Measurements from ENCODE around the gene NCL.

The NCL gene

DNA sequence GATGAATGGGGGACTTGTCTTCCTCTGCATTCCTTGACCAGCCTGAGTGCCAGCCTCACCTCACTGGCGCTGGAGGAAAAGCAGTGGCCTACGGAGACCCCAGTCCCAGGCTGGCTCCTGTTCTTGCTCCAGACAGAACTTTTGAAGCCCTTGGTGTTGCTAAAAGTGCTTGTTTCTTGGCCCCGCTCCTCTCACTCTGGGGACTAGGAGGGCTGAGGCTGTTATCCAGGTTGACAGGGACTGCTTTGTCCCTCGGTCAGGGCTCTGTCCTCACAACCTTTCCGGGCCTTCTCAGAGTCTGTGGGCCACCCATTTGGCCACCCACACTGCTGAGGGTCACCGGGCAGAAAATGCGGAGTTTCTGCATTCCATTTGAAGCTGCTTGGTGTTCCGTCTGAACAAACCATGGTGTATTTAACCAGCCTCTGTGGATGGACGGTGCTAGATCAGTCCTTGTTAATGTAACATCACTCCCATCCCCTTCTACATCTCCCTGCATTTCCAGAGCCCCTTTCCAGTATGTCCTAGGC lies 43.2 kb downstream of the NCL start:
- H3K27ac ChIP-seq = no peak overlapping the region
- TF ChIP-seq CTCF (IDR thresholded peaks at IDR 0.05) (no peak), ZFX (IDR thresholded peaks at IDR 0.05; ENCODE audit: borderline replicate concordance) (no peak)

DNA sequence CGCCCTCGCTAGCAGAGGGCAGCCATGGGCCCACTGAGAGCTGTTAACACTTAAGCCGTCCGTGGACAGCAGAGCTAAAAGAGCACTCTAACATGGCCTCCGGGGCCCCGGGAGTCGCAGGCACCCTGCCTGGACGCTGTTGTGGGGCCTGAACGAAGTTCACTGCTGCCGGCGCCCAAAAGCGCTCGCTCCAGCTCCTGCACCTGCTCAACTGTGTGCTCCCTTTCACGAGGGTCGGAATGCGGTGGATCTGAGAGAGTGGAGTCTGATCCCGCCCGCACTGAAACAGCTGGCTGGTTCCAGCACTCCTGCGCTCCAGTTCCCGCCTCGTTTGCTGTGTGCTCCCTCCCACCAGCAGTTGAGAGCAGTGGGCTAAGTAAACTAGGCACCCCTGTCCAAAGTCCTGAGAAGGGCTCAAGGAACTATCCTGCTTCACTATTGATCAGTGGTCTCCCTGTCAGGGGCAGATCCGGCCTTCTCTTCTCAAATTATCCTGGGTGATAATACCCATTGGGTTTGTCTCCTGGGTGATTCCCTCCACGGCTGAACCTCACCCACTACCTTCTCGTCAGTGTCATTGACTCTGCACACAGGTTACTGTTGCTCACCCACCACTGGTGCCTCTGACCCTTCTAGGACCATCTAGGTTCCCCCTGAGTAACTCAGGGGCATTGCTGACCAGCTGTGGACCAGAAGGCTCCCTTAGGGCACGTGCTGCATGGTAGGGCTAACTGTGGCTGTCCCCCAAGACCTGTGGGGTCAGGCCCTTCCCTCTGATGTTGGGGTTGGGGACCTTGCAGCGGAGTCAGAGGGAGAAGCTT lies 45.3 kb downstream of the NCL start:
- no peak overlapping the region for H3K27ac ChIP-seq
- TF ChIP-seq ZFX (IDR thresholded peaks at IDR 0.05; ENCODE audit: borderline replicate concordance) (no peak), CTCF (IDR thresholded peaks at IDR 0.05) (no peak)

DNA sequence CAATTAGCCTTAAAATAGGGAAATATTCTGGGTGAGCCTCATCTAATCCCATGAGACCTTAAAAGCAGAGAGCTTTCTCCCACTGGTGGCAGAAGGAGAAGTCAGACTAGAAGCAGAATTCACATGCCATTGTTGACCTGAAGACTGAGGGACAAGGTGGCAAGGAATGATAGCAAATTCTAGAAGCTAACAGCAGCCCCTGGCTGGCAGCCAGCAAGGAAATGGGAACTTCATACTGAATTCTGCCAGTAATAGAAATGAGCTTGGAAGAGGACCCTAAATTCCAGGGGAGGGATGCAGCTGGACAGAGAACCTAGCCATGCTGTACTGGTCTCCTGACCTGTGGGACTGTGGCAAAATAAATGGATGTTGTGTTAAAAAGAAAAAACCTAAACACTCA lies 49.3 kb downstream of the NCL start:
- TF ChIP-seq CTCF (IDR thresholded peaks at IDR 0.05) (no peak), ZFX (IDR thresholded peaks at IDR 0.05; ENCODE audit: borderline replicate concordance) (no peak)

DNA sequence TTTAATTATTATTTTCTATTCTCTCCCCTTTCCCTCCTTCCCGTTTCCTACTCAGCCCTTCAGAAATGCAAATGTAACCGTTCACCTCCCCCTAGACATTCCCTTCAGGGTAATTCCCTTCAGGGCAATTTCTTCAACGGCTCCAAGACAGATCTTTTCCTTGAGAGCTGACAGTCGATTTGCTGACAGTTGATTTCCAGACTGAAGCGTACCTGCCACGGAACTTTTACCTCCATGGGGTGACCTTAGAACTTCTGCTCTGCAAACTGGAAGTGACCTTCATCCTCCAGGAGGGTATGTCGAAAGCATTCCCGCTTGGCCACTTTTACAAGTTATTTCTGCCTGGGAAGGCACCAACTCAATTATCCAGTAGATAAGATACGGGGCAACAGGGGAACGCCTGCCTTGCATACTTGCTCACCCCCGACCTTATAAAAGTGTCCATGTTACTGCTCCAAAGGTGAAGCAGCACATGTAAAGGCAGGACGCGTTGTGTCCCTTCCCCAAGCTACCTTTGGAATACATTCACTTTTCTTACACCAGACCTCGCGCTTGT lies 50.3 kb downstream of the NCL start:
- H3K27ac ChIP-seq = no peak overlapping the region
- no peak for TF ChIP-seq CTCF (IDR thresholded peaks at IDR 0.05)
- TF ChIP-seq ZFX (IDR thresholded peaks at IDR 0.05; ENCODE audit: borderline replicate concordance) = no peak

More for the DNA sequence above, 49.3 kb downstream of the NCL start:
- H3K27ac ChIP-seq = no peak overlapping the region

- TF ChIP-seq CTCF (IDR thresholded peaks at IDR 0.05) (no peak), ZFX (IDR thresholded peaks at IDR 0.05; ENCODE audit: borderline replicate concordance) (no peak)
- no peak overlapping the region for H3K27ac ChIP-seq
Measured at GRCh38 chr2:231413456-231413855, 50.8 kb downstream of the NCL start.

DNA sequence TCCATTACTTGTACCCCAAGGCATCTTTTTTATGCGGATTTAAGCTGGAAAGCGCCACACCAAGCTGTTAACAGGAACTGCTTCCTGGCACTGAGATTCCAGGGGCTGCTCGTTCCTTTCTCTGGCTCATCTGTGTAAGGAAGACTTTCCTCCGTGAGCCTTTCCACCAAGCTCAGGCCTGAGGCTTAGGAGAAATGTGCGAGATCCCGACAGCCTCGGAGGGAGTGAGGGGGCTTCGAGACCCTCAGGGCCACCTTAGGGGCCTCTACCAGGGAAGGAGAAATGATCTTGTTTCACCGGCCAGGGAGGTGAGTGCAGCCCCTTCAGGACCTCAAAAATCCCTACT lies 51.7 kb downstream of the NCL start:
- H3K27ac ChIP-seq = no peak overlapping the region

More for the DNA sequence above, 51.7 kb downstream of the NCL start:
- TF ChIP-seq ZFX (IDR thresholded peaks at IDR 0.05; ENCODE audit: borderline replicate concordance) = no peak
- TF ChIP-seq CTCF (IDR thresholded peaks at IDR 0.05) = peak; percentile 58
